OCI-LY7 (cell line): ENCODE data around the gene NAA40. TPM values are rescaled to one million over a fixed set of nuclear protein-coding genes. Genes with fewer than 3 reads are reported as not detected.

Source experiments
- BruUV-seq: library from RNA; stranded (reverse); fragments of 400-500 nt; replicated peaks from 2 replicates; lab custom pipeline; 2021; lab: Mats Ljungman, UMichigan
- CTCF ChIA-PET: fragments of 300-600 bp; sonication (Branson Sonifier 250); formaldehyde crosslinking; loops from one replicate; lab custom pipeline; 2022; ENCODE audit warnings: antibody characterized with exemption; ENCODE audit not compliant: unreplicated experiment; lab: Charles Lee
- POLR2A ChIA-PET: fragments of 300-600 bp; sonication (Branson Sonifier 250); formaldehyde crosslinking; loops from one replicate; lab custom pipeline; 2022; ENCODE audit warnings: antibody characterized with exemption; lab: Charles Lee
- DNase-seq: peaks from one replicate; pipeline ENCODE4 v3.0.0-alpha.2; 2015; ENCODE audit warnings: low spot score
- H2AFZ ChIP-seq: fragments of 200-600 bp; sonication (generic), shearing (Covaris generic); 2 replicates; pipeline ENCODE4 v1.6.1; 2014; ENCODE audit warnings: mild to moderate bottlenecking, antibody characterized with exemption, low read length, moderate library complexity
- H3K27ac ChIP-seq: fragments of 200-600 bp; sonication (generic); 2 replicates; pipeline ENCODE4 v1.5.1; 2014; ENCODE audit warnings: mixed run types, low read depth, mild to moderate bottlenecking, moderate library complexity, low read length, inconsistent platforms; ENCODE audit not compliant: poor library complexity, severe bottlenecking
- H3K36me3 ChIP-seq: fragments of 200-600 bp; sonication (generic); 2 replicates; pipeline ENCODE4 v1.6.1; 2014; ENCODE audit warnings: mild to moderate bottlenecking, antibody characterized with exemption, low read length, moderate library complexity, mixed read lengths; ENCODE audit not compliant: insufficient read depth
- H3K4me1 ChIP-seq: fragments of 200-600 bp; sonication (generic); 2 replicates; pipeline ENCODE4 v1.5.1; 2014; ENCODE audit warnings: mild to moderate bottlenecking, low read length; ENCODE audit not compliant: insufficient read depth, poor library complexity, severe bottlenecking
- H3K4me2 ChIP-seq: fragments of 200-600 bp; sonication (generic); 2 replicates; pipeline ENCODE4 v1.6.1; 2014; ENCODE audit warnings: mild to moderate bottlenecking, low read length
- H3K4me3 ChIP-seq: fragments of 200-600 bp; sonication (generic); 2 replicates; pipeline ENCODE4 v1.5.1; 2014; ENCODE audit warnings: mild to moderate bottlenecking, low read depth, low read length; ENCODE audit not compliant: poor library complexity, severe bottlenecking
- H3K79me2 ChIP-seq: fragments of 200-600 bp; sonication (generic); 2 replicates; pipeline ENCODE4 v1.6.1; 2016; ENCODE audit warnings: low read depth, mild to moderate bottlenecking, low read length, moderate library complexity, mixed read lengths; ENCODE audit not compliant: insufficient read depth
- H3K9me2 ChIP-seq: fragments of 200-600 bp; sonication (generic); 2 replicates; pipeline ENCODE4 v1.6.1; 2016; ENCODE audit warnings: mild to moderate bottlenecking, low read length, mixed read lengths; ENCODE audit not compliant: insufficient read depth
- H3K9me3 ChIP-seq: fragments of 200-600 bp; sonication (generic); 2 replicates; pipeline ENCODE4 v1.6.1; 2014; ENCODE audit warnings: mild to moderate bottlenecking, mixed run types, low read length, mixed read lengths
- H4K20me1 ChIP-seq: fragments of 200-600 bp; sonication (generic); 2 replicates; pipeline ENCODE4 v1.6.1; 2014; ENCODE audit warnings: mild to moderate bottlenecking, antibody characterized with exemption, low read length, moderate library complexity, mixed read lengths; ENCODE audit not compliant: insufficient read depth
- CTCF ChIP-seq: fragments of 200-600 bp; sonication (generic); conservative IDR thresholded peaks from 2 replicates; pipeline ENCODE4 v1.5.1; 2014; ENCODE audit warnings: mild to moderate bottlenecking, antibody characterized with exemption, low read length, moderate library complexity, mixed read lengths
- EZH2phosphoT487 ChIP-seq: fragments of 200-600 bp; sonication (generic); IDR thresholded peaks from 2 replicates; pipeline ENCODE4 v1.6.1; 2018; ENCODE audit warnings: low read depth, borderline replicate concordance, mild to moderate bottlenecking, mixed run types, antibody characterized with exemption, low read length, moderate library complexity, mixed read lengths
- intact Hi-C: fragments of 100-400 bp; cut with micrococcal nuclease; formaldehyde crosslinking; loops from one replicate; pipeline ENCODE4 v1.10.0; 2022; ENCODE audit not compliant: unreplicated experiment
- total RNA-seq, 2 experiments: library from RNA; depleted of rRNA in 1 of 2; stranded (reverse); fragments of >200 nt in 1 of 2; shearing (Covaris generic) in 1 of 2; gene quantifications; 2 replicates each; pipeline ENCODE4 v1.2.3, GENCODE V29; 2014 to 2022

The NAA40 gene
- total RNA-seq, 2 experiments from 2014 or later, result 24.5 to 45.5 TPM

GRCh38 chr11:63986932-63987513 lies 48.2 kb downstream of the NAA40 start:
- Histone ChIP-seq H3K79me2 (peaks cover 17% of the 10 kb centered on the region; the same call in 1 of the 2 replicates), H2AFZ (no peak overlapping the region; the same call in 1 of the 2 replicates), H3K27ac (peak overlapping the region; percentile 72), H3K4me3 (peak overlapping the region; percentile 91), H3K9me2 (no peaks in the 10 kb centered on the region), H3K36me3 (peaks cover 33% of the 10 kb centered on the region), H3K9me3 (no peaks in the 10 kb centered on the region), H4K20me1 (peaks cover 5% of the 10 kb centered on the region; the same call in 1 of the 2 replicates), H3K4me1 (peaks cover 33% of the 10 kb centered on the region), H3K4me2 (peak overlapping the region; percentile 88)
- BruUV-seq, result TSS peak; percentile 81
- ChIA-PET CTCF (no interaction called here), POLR2A (no interaction called here)
- TF ChIP-seq CTCF, result no peak
- TF ChIP-seq EZH2phosphoT487, result no peak
- no peak for DNase-seq
- intact Hi-C loops, result no loop called here

- TF ChIP-seq CTCF, result no peak
- Histone ChIP-seq H2AFZ (no peak overlapping the region), H3K4me2 (no peak overlapping the region), H3K4me3 (no peak overlapping the region), H3K79me2 (peaks cover 14% of the 10 kb centered on the region; the same call in 1 of the 2 replicates), H4K20me1 (peaks cover 5% of the 10 kb centered on the region; the same call in 1 of the 2 replicates), H3K4me1 (peaks cover 14% of the 10 kb centered on the region), H3K36me3 (peaks cover 66% of the 10 kb centered on the region), H3K9me3 (no peaks in the 10 kb centered on the region), H3K9me2 (no peaks in the 10 kb centered on the region), H3K27ac (no peak overlapping the region)
- DNase-seq, result no peak
- ChIA-PET POLR2A (no interaction called here), CTCF (no interaction called here)
- no TSS peak for BruUV-seq
- intact Hi-C loops, result no loop called here
Measured at GRCh38 chr11:63991558-63991957, 52.8 kb downstream of the NAA40 start.

- Histone ChIP-seq H3K79me2 (no peaks in the 10 kb centered on the region), H3K27ac (no peak overlapping the region), H3K4me2 (no peak overlapping the region), H3K9me3 (no peaks in the 10 kb centered on the region), H3K9me2 (no peaks in the 10 kb centered on the region), H3K36me3 (peaks cover 79% of the 10 kb centered on the region), H3K4me1 (peaks cover under 1% of the 10 kb centered on the region), H3K4me3 (no peak overlapping the region), H2AFZ (no peak overlapping the region), H4K20me1 (no peaks in the 10 kb centered on the region)
- no peak for TF ChIP-seq EZH2phosphoT487
- TF ChIP-seq CTCF, result no peak
- no TSS peak for BruUV-seq
- no peak for DNase-seq
- CTCF ChIA-PET, result no interaction called here
- POLR2A ChIA-PET, result no interaction called here
- intact Hi-C loops, result no loop called here
Measured at GRCh38 chr11:63993100-63993499, 54.3 kb downstream of the NAA40 start.
